Chondrocyte (in vitro differentiated cells): ENCODE measurements around the gene DAD1. TPM values are rescaled to one million over a fixed set of nuclear protein-coding genes. Genes with fewer than 3 reads are reported as not detected.
A peak's percentile ranks its signal among the peaks of the same experiment; 100 is the strongest.

ENCODE experiments used
- DNase-seq: peaks from one replicate; pipeline ENCODE4 v3.0.0; 2021; ENCODE audit warnings: mixed read lengths, low spot score
- H3K27ac Mint-ChIP-seq: one replicate; pipeline ENCODE4 v1.8.0; 2021; ENCODE audit warnings: mild to moderate bottlenecking, moderate library complexity, mixed read lengths; ENCODE audit not compliant: unreplicated experiment
- H3K27me3 Mint-ChIP-seq: 2 replicates; pipeline ENCODE4 v1.8.0; 2021; ENCODE audit warnings: low read depth, mixed read lengths
- H3K36me3 Mint-ChIP-seq: 2 replicates; pipeline ENCODE4 v1.8.0; 2021; ENCODE audit warnings: low read depth, mixed read lengths
- H3K4me1 Mint-ChIP-seq: 2 replicates; pipeline ENCODE4 v1.8.0; 2021; ENCODE audit warnings: low read depth, mild to moderate bottlenecking, mixed read lengths
- H3K4me3 Mint-ChIP-seq: one replicate; pipeline ENCODE4 v1.8.0; 2021; ENCODE audit warnings: mild to moderate bottlenecking, moderate library complexity, mixed read lengths; ENCODE audit not compliant: unreplicated experiment
- H3K9me3 Mint-ChIP-seq: 2 replicates; pipeline ENCODE4 v1.8.0; 2021; ENCODE audit warnings: low read depth, mixed read lengths
- CTCF ChIP-seq: fragments of 200-600 bp; sonication (generic); IDR thresholded peaks from 2 replicates; pipeline ENCODE4 v1.5.0; 2021; ENCODE audit warnings: antibody characterized with exemption, mild to moderate bottlenecking, moderate library complexity
- total RNA-seq: library from RNA; stranded (reverse); gene quantifications from 3 replicates; pipeline ENCODE4 v1.2.1, GENCODE V29; 2021

DAD1 gene
- total RNA-seq, 1 donor from 2014 or later, result 248 TPM

DNA sequence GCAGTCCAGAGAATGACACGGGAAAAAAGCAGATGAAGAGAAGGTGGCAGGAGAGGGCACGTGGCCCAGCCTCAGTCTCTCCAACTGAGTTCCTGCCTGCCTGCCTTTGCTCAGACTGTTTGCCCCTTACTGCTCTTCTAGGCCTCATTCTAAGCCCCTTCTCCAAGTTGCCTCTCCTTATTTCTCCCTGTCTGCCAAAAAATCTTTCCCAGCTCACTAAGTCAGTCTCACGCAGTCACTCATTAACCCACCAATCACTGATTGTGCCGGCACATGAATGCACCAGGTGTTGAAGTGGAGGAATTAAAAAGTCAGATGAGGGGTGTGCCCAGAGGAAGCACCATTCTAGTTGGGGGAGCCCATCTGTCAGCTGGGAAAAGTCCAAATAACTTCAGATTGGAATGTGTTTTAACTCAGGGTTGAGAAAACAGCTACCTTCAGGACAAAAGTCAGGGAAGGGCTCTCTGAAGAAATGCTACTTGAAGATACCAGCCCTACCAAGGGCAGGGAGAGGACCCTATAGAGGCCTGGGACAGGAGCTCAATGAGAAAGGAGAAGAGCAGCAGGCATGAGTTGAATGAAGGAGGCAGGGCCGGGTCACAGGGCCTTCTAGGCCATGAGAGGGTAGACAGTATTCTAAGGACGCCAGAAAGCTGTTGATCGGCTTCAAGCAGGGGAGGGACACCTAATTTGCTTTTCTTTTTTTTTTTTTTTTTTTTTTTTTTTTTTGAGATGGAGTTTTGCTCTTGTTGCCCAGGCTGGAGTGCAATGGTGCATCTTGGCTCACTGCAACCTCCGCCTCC is 40.9 kb downstream of the DAD1 start:
- no peaks in the 10 kb centered on the region for H3K36me3 Mint-ChIP-seq
- peaks cover 73% of the 10 kb centered on the region for H3K4me1 Mint-ChIP-seq
- H3K27ac Mint-ChIP-seq, result peak overlapping the region; percentile 74
- no peak overlapping the region for H3K4me3 Mint-ChIP-seq
- H3K9me3 Mint-ChIP-seq, result no peaks in the 10 kb centered on the region
- DNase-seq, result no peak
- TF ChIP-seq CTCF, result no peak
- H3K27me3 Mint-ChIP-seq, result no peaks in the 10 kb centered on the region

DNA sequence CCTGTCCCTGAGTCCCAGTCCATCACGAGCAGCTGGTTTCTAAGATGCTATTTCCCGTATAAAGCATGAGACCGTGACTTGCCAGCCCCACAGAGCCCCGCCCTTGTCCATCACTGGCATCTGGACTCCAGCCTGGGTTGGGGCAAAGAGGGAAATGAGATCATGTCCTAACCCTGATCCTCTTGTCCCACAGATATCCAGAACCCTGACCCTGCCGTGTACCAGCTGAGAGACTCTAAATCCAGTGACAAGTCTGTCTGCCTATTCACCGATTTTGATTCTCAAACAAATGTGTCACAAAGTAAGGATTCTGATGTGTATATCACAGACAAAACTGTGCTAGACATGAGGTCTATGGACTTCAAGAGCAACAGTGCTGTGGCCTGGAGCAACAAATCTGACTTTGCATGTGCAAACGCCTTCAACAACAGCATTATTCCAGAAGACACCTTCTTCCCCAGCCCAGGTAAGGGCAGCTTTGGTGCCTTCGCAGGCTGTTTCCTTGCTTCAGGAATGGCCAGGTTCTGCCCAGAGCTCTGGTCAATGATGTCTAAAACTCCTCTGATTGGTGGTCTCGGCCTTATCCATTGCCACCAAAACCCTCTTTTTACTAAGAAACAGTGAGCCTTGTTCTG is 41.6 kb downstream of the DAD1 start:
- Mint-ChIP-seq H3K27me3 (no peaks in the 10 kb centered on the region), H3K36me3 (no peaks in the 10 kb centered on the region), H3K4me1 (peaks cover 72% of the 10 kb centered on the region), H3K27ac (peak overlapping the region; percentile 92), H3K4me3 (no peak overlapping the region), H3K9me3 (no peaks in the 10 kb centered on the region)
- no peak for TF ChIP-seq CTCF
- no peak for DNase-seq

GRCh38 chr14:22546722-22547071 is 42.3 kb downstream of the DAD1 start:
- no peaks in the 10 kb centered on the region for H3K9me3 Mint-ChIP-seq
- TF ChIP-seq CTCF, result no peak
- H3K36me3 Mint-ChIP-seq, result no peaks in the 10 kb centered on the region
- no peaks in the 10 kb centered on the region for H3K27me3 Mint-ChIP-seq
- peak overlapping the region; percentile 92 for H3K27ac Mint-ChIP-seq
- H3K4me1 Mint-ChIP-seq, result peaks cover 65% of the 10 kb centered on the region
- no peak overlapping the region for H3K4me3 Mint-ChIP-seq
- no peak for DNase-seq

DNA sequence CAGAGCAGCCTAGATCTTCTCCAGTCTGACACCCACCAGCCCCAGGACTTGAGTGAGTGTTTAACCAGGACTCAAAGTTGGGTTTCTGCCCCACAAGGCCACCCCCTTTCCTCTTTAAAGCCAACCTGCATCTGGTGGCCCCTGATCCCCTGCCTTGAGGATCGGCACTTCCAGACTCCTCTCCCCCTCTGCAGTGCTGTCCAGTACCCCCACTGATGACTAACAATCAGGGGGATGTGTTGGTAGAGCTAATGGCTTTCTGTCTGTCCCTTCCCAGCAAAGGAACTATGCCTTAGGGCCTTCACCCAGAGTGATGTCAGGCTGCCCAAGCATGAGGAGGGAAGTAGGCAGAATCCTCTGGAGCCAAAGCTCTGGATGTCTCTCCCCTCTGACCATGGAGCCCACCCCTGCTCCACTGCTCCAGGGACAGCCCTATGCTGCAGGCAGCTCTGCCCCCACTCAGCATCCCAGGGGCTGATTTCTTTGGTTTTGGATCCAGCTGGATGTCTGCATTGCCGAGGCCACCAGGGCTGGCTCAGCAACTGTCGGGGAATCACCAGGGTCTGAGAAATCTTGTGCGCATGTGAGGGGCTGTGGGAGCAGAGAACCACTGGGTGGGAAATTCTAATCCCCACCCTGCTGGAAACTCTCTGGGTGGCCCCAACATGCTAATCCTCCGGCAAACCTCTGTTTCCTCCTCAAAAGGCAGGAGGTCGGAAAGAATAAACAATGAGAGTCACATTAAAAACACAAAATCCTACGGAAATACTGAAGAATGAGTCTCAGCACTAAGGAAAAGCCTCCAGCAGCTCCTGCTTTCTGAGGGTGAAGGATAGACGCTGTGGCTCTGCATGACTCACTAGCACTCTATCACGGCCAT is 42.9 kb downstream of the DAD1 start:
- peaks cover 59% of the 10 kb centered on the region for H3K4me1 Mint-ChIP-seq
- no peaks in the 10 kb centered on the region for H3K27me3 Mint-ChIP-seq
- peak overlapping the region; percentile 92 for H3K27ac Mint-ChIP-seq
- H3K9me3 Mint-ChIP-seq, result no peaks in the 10 kb centered on the region
- DNase-seq, result no peak
- H3K36me3 Mint-ChIP-seq, result no peaks in the 10 kb centered on the region
- H3K4me3 Mint-ChIP-seq, result no peak overlapping the region
- no peak for TF ChIP-seq CTCF

DNA sequence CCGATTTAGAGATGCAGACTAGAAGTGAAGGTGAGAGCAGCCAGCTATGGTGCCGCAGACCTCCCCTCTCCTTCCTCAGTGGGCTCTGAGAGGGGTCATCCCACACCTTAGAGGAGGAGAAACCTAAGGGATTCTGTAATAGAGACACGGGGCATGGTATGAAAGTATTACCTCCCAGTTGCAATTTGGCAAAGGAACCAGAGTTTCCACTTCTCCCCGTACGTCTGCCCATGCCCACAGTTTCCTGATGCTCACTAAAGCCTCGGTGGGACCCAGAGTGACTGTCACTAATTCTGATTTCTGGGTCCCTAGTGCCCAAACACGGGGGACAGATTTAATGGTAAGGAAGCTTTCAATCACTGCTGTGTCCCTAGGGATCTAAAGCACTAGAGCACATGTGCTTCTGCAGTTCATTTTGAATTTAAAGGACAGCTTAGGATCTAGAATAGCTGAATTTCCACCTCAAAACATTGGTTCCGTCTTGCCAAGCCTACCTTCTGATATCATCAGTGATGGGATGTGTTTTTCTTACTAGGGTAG is 44.1 kb downstream of the DAD1 start:
- H3K4me1 Mint-ChIP-seq, result peaks cover 53% of the 10 kb centered on the region
- no peak for TF ChIP-seq CTCF
- H3K9me3 Mint-ChIP-seq, result no peaks in the 10 kb centered on the region
- H3K27me3 Mint-ChIP-seq, result no peaks in the 10 kb centered on the region
- peak overlapping the region; percentile 2 for H3K27ac Mint-ChIP-seq
- DNase-seq, result no peak
- no peak overlapping the region for H3K4me3 Mint-ChIP-seq
- no peaks in the 10 kb centered on the region for H3K36me3 Mint-ChIP-seq
